Spleen (tissue), 7 donors: ENCODE data around the gene CTSZ.

ENCODE experiments used
- POLR2A ChIP-seq, 3 donors: fragments of 450-650 bp; IDR thresholded peaks; one replicate each; pipeline ENCODE4 v1.5.1; 2017; ENCODE audit warnings: antibody characterized with exemption in 3 of 3, mild to moderate bottlenecking in 1 of 3
- POLR2AphosphoS5 ChIP-seq, 3 donors: sonication (generic); formaldehyde crosslinking; IDR thresholded peaks; one replicate each; pipeline ENCODE4 v1.5.1; 2017; ENCODE audit warnings: antibody characterized with exemption in 3 of 3
- TF ChIP-seq, protein P1 (sequence below), 11 experiments: fragments of 200-600 bp in 7 of 11; fragments of 450-650 bp in 4 of 11; sonication (generic) in 4 of 11; IDR thresholded peaks in 8 of 11; conservative IDR thresholded peaks in 3 of 11; 1 replicate in 7 of 11; 2 replicates in 4 of 11; pipeline versions ENCODE4 v1.4.0 to v1.8.0; 2016 to 2021; ENCODE audit warnings: antibody characterized with exemption in 11 of 11, inconsistent platforms in 4 of 11, mild to moderate bottlenecking in 1 of 11
- donor health status: DM: no; HTN: no; CAD: no; lungs with moderate emphysema.
- donor health status: DM: no; HTN: no; CAD: no.
- donor health status: DM: no; HTN: no; CAD: no.

DNA sequence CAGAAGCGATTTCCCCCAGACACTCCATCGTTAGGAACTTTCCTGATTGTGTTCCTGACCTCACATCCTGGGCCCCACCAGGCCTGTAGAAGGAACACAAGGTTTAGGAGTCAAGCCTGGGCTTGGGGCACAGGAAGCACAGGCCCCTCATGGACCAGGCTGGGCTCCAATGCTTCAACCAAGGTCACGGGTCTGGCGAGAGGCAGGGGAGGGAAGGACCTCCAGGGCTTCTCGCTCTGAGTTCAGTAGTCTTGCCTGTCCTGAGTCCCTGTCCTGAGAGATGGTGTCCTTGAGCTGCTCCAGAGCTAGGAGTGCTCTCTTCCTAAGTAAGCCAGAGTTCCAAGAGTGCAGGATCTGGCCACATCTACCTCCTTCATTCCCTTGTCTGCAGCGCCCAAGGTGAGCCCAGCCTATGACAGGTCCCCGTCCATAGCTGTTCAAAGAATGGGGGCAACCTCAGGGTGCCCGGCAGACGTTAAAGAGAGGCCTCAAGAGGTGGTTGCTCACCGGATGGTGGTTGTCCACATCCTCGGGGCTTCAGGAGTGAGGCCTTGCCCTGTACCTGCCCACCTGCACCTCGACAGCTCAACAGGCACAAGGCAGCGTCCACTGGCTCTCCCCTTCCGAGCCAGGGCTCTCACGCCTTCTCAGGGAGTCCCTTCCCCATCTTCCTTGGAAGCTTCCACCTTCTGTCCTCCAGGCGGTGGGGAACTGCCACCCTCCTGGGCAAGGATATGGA lies 10.6 kb upstream of the CTSZ start:
- TF ChIP-seq, protein P1, sequence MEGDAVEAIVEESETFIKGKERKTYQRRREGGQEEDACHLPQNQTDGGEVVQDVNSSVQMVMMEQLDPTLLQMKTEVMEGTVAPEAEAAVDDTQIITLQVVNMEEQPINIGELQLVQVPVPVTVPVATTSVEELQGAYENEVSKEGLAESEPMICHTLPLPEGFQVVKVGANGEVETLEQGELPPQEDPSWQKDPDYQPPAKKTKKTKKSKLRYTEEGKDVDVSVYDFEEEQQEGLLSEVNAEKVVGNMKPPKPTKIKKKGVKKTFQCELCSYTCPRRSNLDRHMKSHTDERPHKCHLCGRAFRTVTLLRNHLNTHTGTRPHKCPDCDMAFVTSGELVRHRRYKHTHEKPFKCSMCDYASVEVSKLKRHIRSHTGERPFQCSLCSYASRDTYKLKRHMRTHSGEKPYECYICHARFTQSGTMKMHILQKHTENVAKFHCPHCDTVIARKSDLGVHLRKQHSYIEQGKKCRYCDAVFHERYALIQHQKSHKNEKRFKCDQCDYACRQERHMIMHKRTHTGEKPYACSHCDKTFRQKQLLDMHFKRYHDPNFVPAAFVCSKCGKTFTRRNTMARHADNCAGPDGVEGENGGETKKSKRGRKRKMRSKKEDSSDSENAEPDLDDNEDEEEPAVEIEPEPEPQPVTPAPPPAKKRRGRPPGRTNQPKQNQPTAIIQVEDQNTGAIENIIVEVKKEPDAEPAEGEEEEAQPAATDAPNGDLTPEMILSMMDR (IDR thresholded peaks at IDR 0.05 in 8 of 11, conservative IDR thresholded peaks at IDR 0.05 in 3 of 11) = no peak
- TF ChIP-seq POLR2A (IDR thresholded peaks at IDR 0.05) = no peak
- peak in 1 of 3 donors; percentile 35 for TF ChIP-seq POLR2AphosphoS5 (IDR thresholded peaks at IDR 0.05)
